DND-41 (cell line): ENCODE results near the gene PRCP.

Experiments
- CTCF ChIP-seq: IDR thresholded peaks from 2 replicates; pipeline ENCODE4 v1.5.1; 2012; ENCODE audit warnings: borderline replicate concordance, low read length, moderate library complexity, mild to moderate bottlenecking; ENCODE audit not compliant: poor library complexity, severe bottlenecking; ENCODE audit errors: extremely low read depth
- EZH2 ChIP-seq: IDR thresholded peaks from 3 replicates; pipeline ENCODE4 v1.6.1; 2012; ENCODE audit warnings: borderline replicate concordance, low read depth, mild to moderate bottlenecking, moderate library complexity, low read length, inconsistent platforms; ENCODE audit not compliant: severe bottlenecking

- TF ChIP-seq CTCF: no peak
- no peak for TF ChIP-seq EZH2
These were observed 927 bp downstream of the PRCP start for GRCh38 chr11:82899186-82899820.
